HG02852 (cell line): ENCODE measurements around the gene KLK4.
A peak's percentile ranks its signal among the peaks of the same experiment; 100 is the strongest.
"Not testable (repeated sequence)": the region's sequence is repeated elsewhere in the genome, so short reads cannot be mapped to it uniquely, and the experiment has no call there.

ENCODE experiments used
- ATAC-seq: cut with Tn5 transposase; IDR thresholded peaks from one replicate; pipeline ENCODE4 v1.9.1; 2021; ENCODE audit warnings: mild to moderate bottlenecking, moderate library complexity; ENCODE audit not compliant: unreplicated experiment

Gene KLK4

GRCh38 chr19:50916069-50916468, 4.9 kb upstream of the KLK4 start:
- no peak for ATAC-seq

- no peak for ATAC-seq
Observed at GRCh38 chr19:50912727-50913716, 1.8 kb upstream of the KLK4 start.

- no peak for ATAC-seq
Observed at GRCh38 chr19:50912102-50912599, 956 bp upstream of the KLK4 start.

GRCh38 chr19:50910722-50911121, 473 bp downstream of the KLK4 start:
- no peak for ATAC-seq

- ATAC-seq, result no peak
Observed at GRCh38 chr19:50909240-50910070, 1.7 kb downstream of the KLK4 start.

GRCh38 chr19:50908336-50908735, 2.9 kb downstream of the KLK4 start:
- no peak for ATAC-seq

- ATAC-seq, result no peak
Observed at GRCh38 chr19:50906217-50906616, 5.0 kb downstream of the KLK4 start.

- ATAC-seq, result no peak
Observed at GRCh38 chr19:50902640-50903039, 8.6 kb downstream of the KLK4 start.

GRCh38 chr19:50899569-50899968, 11.6 kb downstream of the KLK4 start:
- no peak for ATAC-seq

GRCh38 chr19:50898018-50898417, 13.2 kb downstream of the KLK4 start:
- ATAC-seq, result no peak

- no peak for ATAC-seq
Observed at GRCh38 chr19:50897612-50898011, 13.6 kb downstream of the KLK4 start.

GRCh38 chr19:50897191-50897607, 14.0 kb downstream of the KLK4 start:
- ATAC-seq, result peak; percentile 17

GRCh38 chr19:50896591-50897190, 14.5 kb downstream of the KLK4 start:
- peak; percentile 95 for ATAC-seq

GRCh38 chr19:50896089-50896590, 15.1 kb downstream of the KLK4 start:
- not testable (repeated sequence) for ATAC-seq

GRCh38 chr19:50894478-50895356, 16.5 kb downstream of the KLK4 start:
- no peak for ATAC-seq

GRCh38 chr19:50893047-50893736, 18.0 kb downstream of the KLK4 start:
- ATAC-seq, result no peak

- ATAC-seq, result no peak
Observed at GRCh38 chr19:50891253-50891625, 20.0 kb downstream of the KLK4 start.

- no peak for ATAC-seq
Observed at GRCh38 chr19:50890422-50891252, 20.6 kb downstream of the KLK4 start.
